Activated CD4-positive, CD25-positive, alpha-beta regulatory T cell treated with anti-CD3 and anti-CD28 coated beads, Interleukin-2, amount 50 U/mL, for 16 hours (primary cell): ENCODE results near the gene ADAMTSL1.

ENCODE experiments used
- DNase-seq: peaks from one replicate; pipeline ENCODE4 v3.0.0-alpha.2; 2020; ENCODE audit warnings: low read depth, low spot score

Gene ADAMTSL1

GRCh38 chr9:18698992-18699391 is 225.0 kb downstream of the ADAMTSL1 start:
- DNase-seq, result no peak

- DNase-seq, result no peak
These were observed 225.8 kb downstream of the ADAMTSL1 start for GRCh38 chr9:18699764-18700163.

GRCh38 chr9:18700714-18701113 is 226.8 kb downstream of the ADAMTSL1 start:
- DNase-seq, result no peak

- no peak for DNase-seq
These were observed 229.4 kb downstream of the ADAMTSL1 start for GRCh38 chr9:18703151-18703900.

DNA sequence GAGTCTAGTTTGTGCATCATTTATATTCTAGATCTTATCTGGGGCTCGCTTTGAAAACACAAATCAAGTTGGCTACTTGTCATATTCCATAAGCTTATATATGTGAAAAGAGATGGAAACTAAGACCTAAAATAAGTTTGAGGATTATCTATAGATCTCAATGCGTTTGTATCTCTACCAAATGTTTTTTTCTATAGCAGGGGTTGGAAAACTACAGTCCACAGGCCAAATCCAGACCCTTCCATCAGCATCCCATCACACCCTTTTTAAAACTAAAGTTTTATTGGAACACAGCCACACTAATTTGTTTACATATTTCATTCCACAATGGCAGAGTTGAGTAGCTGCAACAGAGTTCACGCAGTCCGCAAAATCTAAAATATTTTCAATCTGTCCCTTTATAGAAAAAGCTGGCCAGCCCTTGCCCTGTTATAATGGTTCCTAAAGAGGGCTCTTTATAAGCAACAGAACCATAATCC is 230.0 kb downstream of the ADAMTSL1 start:
- no peak for DNase-seq

DNA sequence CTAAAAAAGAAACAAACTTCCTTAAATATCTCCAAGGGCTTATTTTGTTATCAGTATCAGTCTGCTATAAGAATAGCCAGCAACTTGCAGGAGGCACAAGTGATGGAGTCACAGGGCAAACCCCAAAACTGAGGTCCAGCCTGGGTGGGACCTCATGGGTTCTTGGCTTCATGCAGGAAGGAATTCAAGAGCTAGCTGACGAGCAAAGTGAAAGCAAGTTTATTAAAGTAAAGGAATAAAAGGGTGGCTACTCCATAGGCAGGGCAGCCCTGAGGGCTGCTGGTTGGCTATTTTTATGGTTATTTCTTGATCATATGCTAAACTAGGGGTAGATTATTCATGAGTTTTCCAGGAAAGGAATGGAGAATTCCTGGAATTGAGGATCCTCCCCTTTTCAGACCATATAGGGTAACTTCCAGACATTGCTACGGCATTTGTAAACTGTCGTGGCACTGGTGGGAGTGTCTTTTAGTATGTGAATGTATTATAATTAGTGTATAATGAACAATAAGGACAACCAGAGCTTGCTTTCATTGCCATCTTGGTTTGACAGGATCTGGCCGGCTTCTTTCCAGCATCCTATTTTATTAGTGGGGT is 231.9 kb downstream of the ADAMTSL1 start:
- no peak for DNase-seq

- no peak for DNase-seq
These were observed 232.7 kb downstream of the ADAMTSL1 start for GRCh38 chr9:18706648-18707047.

DNA sequence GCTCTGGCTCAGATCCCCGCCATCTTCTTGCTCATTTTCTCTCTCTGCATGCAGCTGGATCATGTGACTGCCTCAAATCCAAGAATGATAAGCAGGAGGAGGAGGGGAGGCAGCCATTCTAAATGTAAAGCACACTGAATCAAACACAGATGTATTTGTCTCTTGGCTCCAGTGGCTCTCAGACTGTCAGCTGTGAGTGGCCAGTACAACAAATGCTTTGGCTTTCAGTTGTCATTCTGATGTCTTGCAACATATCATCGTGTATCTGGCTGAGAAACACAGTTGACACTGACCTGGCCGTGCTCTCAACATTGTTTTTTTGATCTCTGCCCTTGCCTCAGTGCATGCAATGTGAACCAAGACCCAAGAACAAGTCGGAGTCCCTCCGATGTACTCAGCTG is 233.1 kb downstream of the ADAMTSL1 start:
- no peak for DNase-seq

GRCh38 chr9:18707489-18708205 is 233.7 kb downstream of the ADAMTSL1 start:
- no peak for DNase-seq

GRCh38 chr9:18708429-18708828 is 234.5 kb downstream of the ADAMTSL1 start:
- no peak for DNase-seq

DNA sequence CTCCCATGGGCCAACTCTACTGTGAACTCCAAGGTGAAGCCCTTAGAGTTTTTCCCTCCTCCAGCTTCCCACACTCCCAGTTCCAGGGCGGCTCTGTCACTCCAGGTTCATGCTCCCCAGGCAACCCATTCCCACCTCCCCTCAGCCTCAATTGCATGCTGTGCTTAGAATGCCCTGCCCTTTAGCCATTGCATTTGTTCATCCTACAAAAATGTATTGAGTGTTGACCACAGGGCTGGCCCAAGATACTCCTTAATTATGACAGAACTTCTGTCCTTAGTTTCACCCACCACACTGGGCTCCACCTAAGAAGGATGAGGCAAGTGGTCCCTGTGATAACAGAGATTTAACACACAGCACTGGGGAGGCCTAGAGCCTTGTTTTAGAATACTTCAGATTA is 236.1 kb downstream of the ADAMTSL1 start:
- DNase-seq, result no peak

GRCh38 chr9:18717759-18718158 is 243.8 kb downstream of the ADAMTSL1 start:
- DNase-seq, result no peak

- no peak for DNase-seq
These were observed 244.4 kb downstream of the ADAMTSL1 start for GRCh38 chr9:18718393-18718792.

DNA sequence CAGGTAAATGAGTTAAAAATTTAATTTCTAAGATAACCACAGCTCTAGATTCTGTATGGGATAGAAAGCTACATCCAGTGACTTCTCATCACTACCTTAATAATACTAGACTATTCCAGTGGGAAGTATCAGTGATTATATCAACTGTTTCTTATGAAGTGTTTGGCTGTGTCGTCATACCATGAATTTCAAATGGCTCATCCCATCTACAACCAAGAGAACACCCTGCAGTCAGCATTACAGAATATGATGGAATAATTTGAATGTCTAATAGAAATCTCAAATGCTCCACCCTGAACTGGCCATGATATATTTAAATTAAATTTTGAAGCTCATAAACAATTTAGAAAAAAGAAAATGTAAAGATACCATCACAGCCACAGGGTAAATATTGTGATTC is 245.0 kb downstream of the ADAMTSL1 start:
- DNase-seq, result no peak

DNA sequence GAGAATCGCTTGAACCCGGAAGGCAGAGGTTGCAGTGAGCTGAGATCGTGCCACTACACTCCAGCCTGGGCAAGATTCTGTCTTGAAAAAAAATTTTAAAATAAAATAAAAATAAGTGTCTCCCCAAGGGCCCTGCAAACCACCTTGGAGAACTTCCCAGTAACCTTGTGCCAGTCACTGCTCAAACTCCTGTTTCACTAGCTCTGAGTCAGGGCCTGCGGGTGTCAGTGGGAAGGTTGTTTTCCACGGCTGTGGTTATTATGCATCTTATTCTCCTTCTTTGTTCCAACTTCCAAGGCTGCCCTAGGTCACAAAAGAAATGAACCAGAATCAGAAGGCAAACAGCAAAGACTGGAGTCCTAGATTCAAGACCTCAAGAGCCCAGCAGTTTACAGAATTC is 246.7 kb downstream of the ADAMTSL1 start:
- no peak for DNase-seq

DNA sequence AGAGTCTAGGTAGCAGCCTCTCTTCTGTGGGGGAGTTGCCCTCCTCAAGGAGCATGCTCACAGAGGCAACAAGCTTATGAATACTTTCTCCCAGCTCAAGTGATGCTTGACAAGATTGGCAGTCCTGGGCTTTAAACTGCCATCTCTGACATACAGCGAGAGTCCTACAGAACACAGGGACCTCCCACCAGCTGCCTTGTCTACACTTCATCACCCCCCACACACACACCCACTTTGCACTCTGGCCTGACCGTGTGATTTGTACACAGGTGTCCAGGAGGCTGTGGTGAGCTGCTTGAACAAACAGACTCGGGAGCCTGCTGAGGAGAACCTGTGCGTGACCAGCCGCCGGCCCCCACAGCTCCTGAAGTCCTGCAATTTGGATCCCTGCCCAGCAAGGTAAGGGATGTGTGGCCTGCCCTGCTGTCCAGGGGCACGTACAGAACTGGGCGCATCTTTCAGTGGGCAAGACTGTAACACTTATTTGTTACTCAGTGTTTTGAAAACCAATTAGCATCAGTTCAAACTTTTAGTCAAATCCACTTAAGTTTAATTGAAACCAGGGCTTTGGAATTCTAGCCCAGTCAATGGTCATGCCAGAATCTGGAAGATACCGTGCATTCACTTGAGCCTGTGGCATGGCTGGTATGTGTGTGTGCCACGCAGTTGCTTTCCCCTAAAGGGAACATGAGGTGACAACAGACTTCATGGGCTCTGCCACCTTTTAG is 247.5 kb downstream of the ADAMTSL1 start:
- DNase-seq, result no peak

DNA sequence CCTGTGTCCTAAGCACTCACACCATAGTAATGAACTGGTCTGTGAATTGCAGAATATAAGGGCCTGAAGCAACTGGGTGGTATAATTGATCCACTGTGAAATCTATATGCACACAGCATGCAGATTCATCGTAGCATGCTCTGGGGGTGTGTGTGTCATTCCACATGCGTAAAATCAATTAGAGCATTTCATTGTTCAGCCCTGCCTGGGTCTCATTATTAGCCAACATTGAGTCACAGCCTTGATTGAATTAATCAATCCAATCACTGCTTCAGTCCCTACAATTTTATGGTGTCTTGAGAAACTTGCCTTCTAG is 248.0 kb downstream of the ADAMTSL1 start:
- DNase-seq, result no peak

DNA sequence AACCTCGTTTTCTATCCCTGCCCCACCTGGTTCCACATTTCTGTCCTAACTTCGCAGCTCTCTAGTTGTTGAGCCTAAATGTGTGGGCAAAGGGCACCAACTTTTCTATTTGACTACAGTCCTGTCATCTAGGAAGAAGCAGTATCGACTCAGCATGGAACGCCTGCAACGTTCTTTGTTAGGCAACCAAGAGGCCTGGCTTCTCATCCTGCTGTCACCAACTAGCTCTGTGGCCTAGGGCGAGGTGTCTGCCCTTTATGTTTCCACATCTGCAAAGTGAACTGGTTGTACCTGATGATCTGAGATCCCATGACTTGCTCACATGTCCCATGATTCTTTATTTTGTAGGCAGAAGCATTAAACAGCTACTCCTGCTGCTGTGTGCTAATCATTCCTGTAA is 248.9 kb downstream of the ADAMTSL1 start:
- no peak for DNase-seq

GRCh38 chr9:18723366-18723765 is 249.4 kb downstream of the ADAMTSL1 start:
- DNase-seq, result no peak

DNA sequence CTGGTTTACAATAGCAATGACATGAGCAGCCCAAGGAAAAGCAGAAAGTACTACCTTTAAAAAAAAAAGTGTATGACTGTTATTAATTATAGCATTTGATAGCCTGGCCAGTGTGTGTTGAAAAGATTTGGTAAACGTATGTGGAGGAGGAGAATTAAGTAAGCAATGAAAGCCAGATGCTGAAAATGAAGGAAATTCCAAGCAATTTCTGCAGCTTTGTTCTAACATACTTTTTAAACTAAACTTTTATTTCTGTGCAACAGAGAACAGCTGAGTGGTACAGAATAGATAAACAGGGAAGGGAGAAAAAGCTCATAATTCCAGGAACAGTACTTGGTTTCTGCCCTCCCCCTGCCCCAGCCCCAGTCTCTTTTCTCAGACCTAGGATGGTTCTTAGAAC is 252.6 kb downstream of the ADAMTSL1 start:
- no peak for DNase-seq

GRCh38 chr9:18727904-18728303 is 254.0 kb downstream of the ADAMTSL1 start:
- no peak for DNase-seq

- no peak for DNase-seq
These were observed 254.7 kb downstream of the ADAMTSL1 start for GRCh38 chr9:18728642-18729041.
